Tibial artery (tissue), 4 donors: Measurements from ENCODE around the gene CTF1.
"Not testable (repeated sequence)": the region's sequence is repeated elsewhere in the genome, so short reads cannot be mapped to it uniquely, and the experiment has no call there.

Experiments
- DNase-seq, 2 donors: peaks; one replicate each; pipeline ENCODE4 v3.0.0-alpha.2; 2019
- H3K27ac ChIP-seq, 2 donors: fragments of 200-600 bp; sonication (generic) in 1 of 2; 1 replicate in 1 of 2; 2 replicates in 1 of 2; pipeline ENCODE4 v1.5.1; 2018 to 2019; ENCODE audit warnings: mild to moderate bottlenecking in 1 of 2
- H3K27me3 ChIP-seq, 2 donors: fragments of 200-600 bp; sonication (generic) in 1 of 2; one replicate each; pipeline versions ENCODE4 v1.5.1 to v1.6.0; 2016 to 2019
- H3K36me3 ChIP-seq, 3 donors: fragments of 200-600 bp; sonication (generic) in 2 of 3; one replicate each; pipeline ENCODE4 v1.5.1; 2016 to 2019; ENCODE audit warnings: mild to moderate bottlenecking in 2 of 3
- H3K4me1 ChIP-seq, 4 donors: fragments of 200-600 bp; sonication (generic) in 2 of 4; 1 replicate in 3 of 4; 2 replicates in 1 of 4; pipeline ENCODE4 v1.5.1; 2016 to 2019
- H3K4me3 ChIP-seq, 2 donors: fragments of 200-600 bp; sonication (generic) in 1 of 2; 1 replicate in 1 of 2; 2 replicates in 1 of 2; pipeline ENCODE4 v1.5.1; 2018 to 2019; ENCODE audit warnings: mild to moderate bottlenecking in 2 of 2
- H3K9me3 ChIP-seq, 3 donors: fragments of 200-600 bp; sonication (generic) in 1 of 3; one replicate each; pipeline ENCODE4 v1.5.1; 2016 to 2019
- intact Hi-C: fragments of 100-400 bp; cut with DNase I; formaldehyde crosslinking; loops from one replicate; pipeline ENCODE4 v1.15.0; 2023; ENCODE audit warnings: low total_unique reads
- TF ChIP-seq, protein P1 (sequence below), 2 experiments: fragments of 200-600 bp in 1 of 2; fragments of 450-650 bp in 1 of 2; IDR thresholded peaks; one replicate each; pipeline ENCODE4 v1.5.1; 2017 to 2019; ENCODE audit warnings: antibody characterized with exemption in 2 of 2, mild to moderate bottlenecking in 1 of 2, moderate library complexity in 1 of 2

Gene CTF1

DNA sequence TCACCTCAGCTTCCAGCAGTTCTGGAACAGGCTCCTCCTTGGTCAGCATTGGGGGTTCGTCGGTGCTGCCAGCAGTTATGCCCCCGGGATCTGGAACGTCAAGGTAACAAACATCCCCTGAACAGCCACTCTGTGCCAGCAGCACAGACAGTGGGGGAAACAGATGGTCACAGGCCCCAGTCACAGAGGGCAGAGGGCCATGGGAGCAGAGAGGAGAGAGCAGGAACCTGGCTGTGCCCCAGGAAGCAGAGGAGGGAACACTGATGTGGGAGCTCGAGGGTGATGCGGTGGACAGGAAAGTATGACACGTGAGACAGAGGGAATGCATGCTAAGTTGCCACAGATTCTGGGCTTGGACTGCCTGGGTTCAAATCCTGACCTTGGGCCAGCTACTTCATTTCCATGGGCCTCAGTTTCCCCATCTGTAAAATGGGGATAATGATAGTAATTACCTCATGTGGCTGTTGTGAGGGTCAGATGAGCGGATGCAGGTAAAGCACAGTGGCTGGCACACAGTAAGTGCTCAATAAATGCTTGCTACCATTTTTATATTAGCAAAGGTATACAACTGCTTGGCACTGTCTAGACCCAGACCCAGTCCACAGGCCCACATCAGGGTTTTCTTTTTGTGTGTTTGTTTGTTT lies 7.4 kb upstream of the CTF1 start:
- Histone ChIP-seq H3K4me3 (no peak overlapping the region), H3K4me1 (peaks cover 0 to 13% (median 12%) of the 10 kb centered on the region in 4 donors), H3K9me3 (no peaks in the 10 kb centered on the region), H3K27ac (no peak overlapping the region), H3K36me3 (peaks cover 18 to 84% (median 54%) of the 10 kb centered on the region in 3 donors), H3K27me3 (no peaks in the 10 kb centered on the region)
- TF ChIP-seq, protein P1, sequence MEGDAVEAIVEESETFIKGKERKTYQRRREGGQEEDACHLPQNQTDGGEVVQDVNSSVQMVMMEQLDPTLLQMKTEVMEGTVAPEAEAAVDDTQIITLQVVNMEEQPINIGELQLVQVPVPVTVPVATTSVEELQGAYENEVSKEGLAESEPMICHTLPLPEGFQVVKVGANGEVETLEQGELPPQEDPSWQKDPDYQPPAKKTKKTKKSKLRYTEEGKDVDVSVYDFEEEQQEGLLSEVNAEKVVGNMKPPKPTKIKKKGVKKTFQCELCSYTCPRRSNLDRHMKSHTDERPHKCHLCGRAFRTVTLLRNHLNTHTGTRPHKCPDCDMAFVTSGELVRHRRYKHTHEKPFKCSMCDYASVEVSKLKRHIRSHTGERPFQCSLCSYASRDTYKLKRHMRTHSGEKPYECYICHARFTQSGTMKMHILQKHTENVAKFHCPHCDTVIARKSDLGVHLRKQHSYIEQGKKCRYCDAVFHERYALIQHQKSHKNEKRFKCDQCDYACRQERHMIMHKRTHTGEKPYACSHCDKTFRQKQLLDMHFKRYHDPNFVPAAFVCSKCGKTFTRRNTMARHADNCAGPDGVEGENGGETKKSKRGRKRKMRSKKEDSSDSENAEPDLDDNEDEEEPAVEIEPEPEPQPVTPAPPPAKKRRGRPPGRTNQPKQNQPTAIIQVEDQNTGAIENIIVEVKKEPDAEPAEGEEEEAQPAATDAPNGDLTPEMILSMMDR (IDR thresholded peaks at IDR 0.05): no peak
- DNase-seq: no peak
- intact Hi-C loops: no loop called here

DNA sequence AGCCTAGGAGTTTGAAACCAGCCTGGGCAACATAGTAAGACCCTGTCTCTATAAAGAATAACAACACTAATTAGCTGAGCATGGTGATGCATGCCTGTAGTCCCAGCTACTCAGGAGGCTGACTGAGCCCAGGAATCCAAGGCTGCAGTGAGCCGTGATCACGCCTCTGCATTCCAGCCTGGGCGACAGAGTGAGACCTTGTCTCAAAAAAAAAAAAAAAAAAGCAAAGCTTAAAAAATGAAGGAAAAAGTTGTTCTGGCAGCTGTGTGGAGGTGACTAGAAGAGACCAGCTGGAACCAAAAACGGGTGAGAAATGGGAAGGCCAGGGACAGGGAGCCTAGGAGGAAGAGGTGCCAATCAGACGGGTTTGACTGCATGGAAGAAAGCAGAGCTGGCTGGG lies 6.7 kb upstream of the CTF1 start:
- TF ChIP-seq, protein P1 (IDR thresholded peaks at IDR 0.05): no peak
- Histone ChIP-seq H3K36me3 (peaks cover 18 to 76% (median 54%) of the 10 kb centered on the region in 3 donors), H3K4me3 (no peak overlapping the region), H3K27me3 (no peaks in the 10 kb centered on the region), H3K27ac (no peak overlapping the region), H3K9me3 (no peaks in the 10 kb centered on the region), H3K4me1 (peaks cover 0 to 19% (median 18%) of the 10 kb centered on the region in 4 donors)
- intact Hi-C loops: no loop called here
- no peak for DNase-seq

DNA sequence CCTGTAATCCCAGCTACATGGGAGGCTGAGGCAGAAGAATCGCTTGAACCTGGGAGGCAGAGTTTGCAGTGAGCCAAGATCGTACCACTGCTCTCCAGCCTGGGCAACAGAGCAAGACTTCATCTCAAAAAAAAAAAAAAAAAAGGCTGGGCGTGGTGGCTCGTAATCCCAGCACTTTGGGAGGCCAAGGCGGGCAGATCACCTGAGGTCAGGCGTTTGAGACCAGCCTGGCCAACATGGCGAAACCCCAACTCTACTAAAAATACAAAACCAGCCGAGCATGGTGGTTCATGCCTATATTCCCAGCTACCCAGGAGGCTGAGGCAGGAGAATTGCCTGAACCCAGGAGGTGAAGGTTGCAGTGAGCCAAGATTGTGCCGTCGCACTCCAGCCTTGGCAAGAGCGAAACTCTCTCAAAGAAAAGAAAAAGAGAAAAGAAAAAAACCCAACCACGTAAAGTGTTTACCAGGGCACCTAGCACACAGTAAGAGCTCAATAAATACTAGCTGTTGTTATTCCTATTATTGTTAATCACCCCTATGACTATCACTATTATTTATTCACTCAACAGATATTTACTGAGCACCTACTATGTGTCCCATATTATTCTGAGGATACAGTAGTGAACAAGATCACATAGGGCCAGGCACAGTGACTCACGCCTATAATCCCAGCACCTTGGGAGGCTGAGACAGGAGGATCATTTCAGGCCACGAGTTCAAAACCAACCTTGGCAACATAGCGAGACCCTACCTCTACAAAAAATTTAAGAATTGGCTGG lies 5.2 kb upstream of the CTF1 start:
- H3K27ac ChIP-seq, H3K9me3 ChIP-seq, H3K4me3 ChIP-seq, intact Hi-C loops, DNase-seq, H3K27me3 ChIP-seq: not testable (repeated sequence)
- Histone ChIP-seq H3K4me1 (peaks cover 0 to 34% (median 33%) of the 10 kb centered on the region in 4 donors), H3K36me3 (peaks cover 18 to 61% (median 46%) of the 10 kb centered on the region in 3 donors)

DNA sequence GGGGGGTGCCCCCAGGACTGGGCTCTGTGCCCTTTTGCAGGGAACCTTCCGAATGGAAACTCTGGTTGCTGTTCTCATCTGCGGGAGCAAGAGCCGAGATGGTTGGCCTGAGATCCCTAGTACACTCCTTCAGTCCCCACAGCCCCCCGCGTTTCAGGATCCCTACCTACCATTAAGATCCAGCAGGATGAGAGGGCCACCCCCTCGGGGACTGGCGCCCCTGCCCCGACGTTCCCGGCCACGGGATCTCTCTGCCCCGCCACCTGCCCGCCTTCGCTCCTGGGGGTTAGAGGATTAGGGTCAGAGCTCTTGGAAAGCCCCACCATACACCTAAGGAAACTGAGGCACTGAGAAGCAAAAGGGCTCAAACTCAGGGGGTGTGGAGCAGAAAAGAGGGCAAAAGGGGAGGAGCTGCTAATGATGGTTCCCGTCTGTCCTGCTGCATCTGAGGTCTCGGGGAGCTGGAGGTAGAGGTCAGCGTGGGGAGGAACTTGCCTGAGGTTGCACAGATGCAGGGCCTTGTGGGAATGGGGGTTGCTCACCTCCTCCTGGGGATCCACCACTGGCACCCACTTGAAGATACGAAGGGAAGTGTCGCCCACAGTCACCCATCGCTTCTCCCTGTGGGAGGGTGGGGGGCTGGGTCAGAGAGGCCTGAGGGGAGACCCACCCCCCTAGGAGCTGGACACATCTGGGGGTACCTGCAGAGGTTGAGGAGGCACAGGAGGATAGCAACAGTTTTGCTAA lies 3.6 kb upstream of the CTF1 start:
- H3K4me1 ChIP-seq: peaks cover 0 to 41% (median 40%) of the 10 kb centered on the region in 4 donors
- H3K9me3 ChIP-seq: no peaks in the 10 kb centered on the region
- H3K27me3 ChIP-seq: no peaks in the 10 kb centered on the region
- peak overlapping the region; percentile 98 to 100 for H3K27ac ChIP-seq
- TF ChIP-seq, protein P1 (IDR thresholded peaks at IDR 0.05): no peak
- H3K36me3 ChIP-seq: peaks cover 13 to 45% (median 33%) of the 10 kb centered on the region in 3 donors
- no peak for DNase-seq
- intact Hi-C loops: no loop called here
- H3K4me3 ChIP-seq: peak overlapping the region; percentile 81 to 98

DNA sequence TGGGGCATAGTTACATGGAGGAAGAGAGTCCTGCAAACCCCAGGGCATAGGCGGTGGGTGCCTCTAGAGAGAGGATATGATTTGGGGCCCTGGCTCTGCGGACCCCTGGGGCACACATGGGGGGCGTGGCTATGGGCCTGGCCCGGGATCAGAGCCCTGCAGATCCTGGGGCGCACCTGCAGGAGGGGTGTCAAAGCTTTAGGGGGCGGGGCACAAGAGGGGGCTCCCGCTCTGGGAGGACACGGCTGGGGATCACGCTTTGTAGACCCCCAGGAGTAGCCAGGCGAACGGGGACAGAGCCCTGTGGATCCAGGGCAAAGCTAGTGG lies 3.0 kb upstream of the CTF1 start:
- intact Hi-C loops: no loop called here
- TF ChIP-seq, protein P1 (IDR thresholded peaks at IDR 0.05): no peak

More for the DNA sequence above, 3.0 kb upstream of the CTF1 start:
- Histone ChIP-seq H3K4me1 (peaks cover 0 to 41% (median 40%) of the 10 kb centered on the region in 4 donors), H3K36me3 (peaks cover 13 to 40% (median 28%) of the 10 kb centered on the region in 3 donors), H3K27me3 (no peaks in the 10 kb centered on the region), H3K27ac (peak overlapping the region; percentile 98 to 100), H3K4me3 (peak overlapping the region; percentile 81 to 98), H3K9me3 (no peaks in the 10 kb centered on the region)
- no peak for DNase-seq
